GM12878 (cell line): Measurements from ENCODE around the gene CTBS.
"Not testable (repeated sequence)": the region's sequence is repeated elsewhere in the genome, so short reads cannot be mapped to it uniquely, and the experiment has no call there.

ENCODE experiments used
- CBFB ChIP-seq: IDR thresholded peaks from 2 replicates; pipeline ENCODE4 v1.6.1; 2016; ENCODE audit warnings: antibody characterized with exemption, low read depth
- CHD4 ChIP-seq: fragments of 200-600 bp; sonication (generic); IDR thresholded peaks from 2 replicates; pipeline ENCODE4 v1.6.1; 2016; ENCODE audit warnings: mild to moderate bottlenecking
- CTCF ChIP-seq, 3 experiments: IDR thresholded peaks in 2 of 3; conservative IDR thresholded peaks in 1 of 3; 2 replicates each; pipeline ENCODE4 v1.5.1; 2011; ENCODE audit warnings: low read depth in 3 of 3, low read length in 3 of 3, mild to moderate bottlenecking in 3 of 3, control low read depth in 2 of 3, moderate library complexity in 2 of 3, inconsistent platforms in 1 of 3, mixed read lengths in 1 of 3; ENCODE audit not compliant: control insufficient read depth in 2 of 3, insufficient read depth in 1 of 3; ENCODE audit errors: extremely low read depth in 1 of 3
- EED ChIP-seq: sonication (generic); IDR thresholded peaks from 2 replicates; pipeline ENCODE4 v1.6.1; 2016; ENCODE audit warnings: antibody characterized with exemption, low read depth
- EP300 ChIP-seq, 2 experiments: fragments of 150-350 bp in 1 of 2; IDR thresholded peaks; 2 replicates each; pipeline ENCODE4 v1.6.1; 2011 to 2012; ENCODE audit warnings: low read depth in 2 of 2, low read length in 2 of 2, borderline replicate concordance in 1 of 2, improper control_type of control experiment in 1 of 2, inconsistent platforms in 1 of 2; ENCODE audit not compliant: control insufficient read depth in 1 of 2
- HDAC2 ChIP-seq: fragments of 200-600 bp; sonication (generic); IDR thresholded peaks from 2 replicates; pipeline ENCODE4 v1.6.1; 2017
- SMC3 ChIP-seq: IDR thresholded peaks from 2 replicates; pipeline ENCODE4 v1.6.1; 2011; ENCODE audit warnings: low read length, improper control_type of control experiment, borderline replicate concordance
- SPI1 ChIP-seq: IDR thresholded peaks from 2 replicates; pipeline ENCODE4 v1.6.1; 2011; ENCODE audit warnings: low read depth, mild to moderate bottlenecking, low read length, moderate library complexity, borderline replicate concordance; ENCODE audit not compliant: insufficient read depth
- STAT1 ChIP-seq: fragments of 450-650 bp; conservative IDR thresholded peaks from 2 replicates; pipeline ENCODE4 v1.6.1; 2014; ENCODE audit warnings: antibody characterized with exemption, mild to moderate bottlenecking
- TCF12 ChIP-seq: IDR thresholded peaks from 2 replicates; pipeline ENCODE4 v1.6.1; 2011; ENCODE audit warnings: low read depth, mild to moderate bottlenecking, low read length
- ZBTB33 ChIP-seq: fragments of 450-650 bp; IDR thresholded peaks from 2 replicates; pipeline ENCODE4 v1.6.1; 2017; ENCODE audit warnings: mild to moderate bottlenecking
- ZBTB40 ChIP-seq: fragments of 450-650 bp; IDR thresholded peaks from 2 replicates; pipeline ENCODE4 v1.6.1; 2016; ENCODE audit warnings: mild to moderate bottlenecking, moderate library complexity, borderline replicate concordance
- ZZZ3 ChIP-seq: IDR thresholded peaks from 2 replicates; pipeline ENCODE4 v1.6.1; 2011; ENCODE audit warnings: low read depth; ENCODE audit not compliant: control insufficient read depth, insufficient read length

- not testable (repeated sequence) for TF ChIP-seq ZZZ3; EP300 (IDR thresholded peaks at IDR 0.05; ENCODE audit: borderline replicate concordance in 1 of 2, control insufficient read depth in 1 of 2, low read depth in 2 of 2, low read length in 2 of 2); ZBTB40; HDAC2; TCF12; CHD4; CTCF (IDR thresholded peaks at IDR 0.05 in 2 of 3, conservative IDR thresholded peaks at IDR 0.05 in 1 of 3; ENCODE audit: control insufficient read depth in 2 of 3, extremely low read depth in 1 of 3, insufficient read depth in 1 of 3, low read depth in 3 of 3, low read length in 3 of 3); SMC3; CBFB; EED; ZBTB33; STAT1; SPI1
Measured at GRCh38 chr1:84507887-84508286, 66.4 kb downstream of the CTBS start.
